DOHH2 (cell line): ENCODE data around the gene RIPOR3.

Experiments
- EZH2phosphoT487 ChIP-seq: fragments of 200-600 bp; sonication (generic); IDR thresholded peaks from 2 replicates; pipeline ENCODE4 v1.6.1; 2017; ENCODE audit warnings: borderline replicate concordance, mild to moderate bottlenecking, antibody characterized with exemption, low read length, moderate library complexity, mixed read lengths
- TF ChIP-seq, protein P1 (sequence below): fragments of 200-600 bp; sonication (generic); IDR thresholded peaks from one replicate; pipeline ENCODE4 v1.5.1; 2014; ENCODE audit warnings: antibody characterized with exemption, mild to moderate bottlenecking, low read depth, low read length; ENCODE audit not compliant: poor library complexity, severe bottlenecking

DNA sequence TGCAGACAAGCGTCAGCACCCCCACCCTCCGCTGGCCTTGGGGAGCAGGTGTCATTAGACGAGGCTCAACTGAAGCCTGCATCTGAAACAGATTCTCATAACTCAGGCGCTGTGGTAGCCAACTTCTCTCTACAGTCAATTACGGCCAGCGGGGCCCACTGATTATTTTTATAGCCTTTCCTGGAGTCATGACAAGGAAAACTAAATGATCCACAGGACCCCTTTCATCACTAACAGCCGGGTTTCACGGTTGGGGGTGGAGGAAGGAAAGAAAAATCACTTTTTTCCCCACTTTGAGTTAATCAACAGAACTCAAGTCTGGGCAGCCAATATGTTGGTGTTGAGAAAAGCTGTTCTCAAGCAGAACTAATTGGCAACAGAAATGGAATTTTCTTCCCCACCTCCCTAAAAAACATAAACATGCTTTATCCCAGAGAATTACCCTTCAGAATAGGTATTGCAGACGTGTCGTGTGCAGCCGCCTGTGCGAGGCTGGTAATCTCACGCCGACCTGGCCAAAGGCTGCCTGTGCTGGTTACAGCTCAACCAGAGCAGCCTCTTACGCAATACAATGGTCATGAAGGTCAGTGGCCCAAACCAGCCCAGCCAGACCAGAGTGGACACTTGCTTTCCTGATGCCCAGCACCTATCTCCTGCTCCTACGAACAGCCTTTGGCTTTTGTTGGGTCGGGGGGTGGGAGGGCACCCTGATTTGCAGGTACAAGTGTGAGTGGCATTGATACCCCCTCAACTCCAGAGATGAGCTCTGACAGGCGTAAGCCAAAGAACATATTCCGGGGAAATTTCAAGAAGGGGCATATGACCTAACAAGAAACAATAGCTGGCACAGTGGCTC is 11.0 kb downstream of the RIPOR3 start:
- TF ChIP-seq, protein P1, sequence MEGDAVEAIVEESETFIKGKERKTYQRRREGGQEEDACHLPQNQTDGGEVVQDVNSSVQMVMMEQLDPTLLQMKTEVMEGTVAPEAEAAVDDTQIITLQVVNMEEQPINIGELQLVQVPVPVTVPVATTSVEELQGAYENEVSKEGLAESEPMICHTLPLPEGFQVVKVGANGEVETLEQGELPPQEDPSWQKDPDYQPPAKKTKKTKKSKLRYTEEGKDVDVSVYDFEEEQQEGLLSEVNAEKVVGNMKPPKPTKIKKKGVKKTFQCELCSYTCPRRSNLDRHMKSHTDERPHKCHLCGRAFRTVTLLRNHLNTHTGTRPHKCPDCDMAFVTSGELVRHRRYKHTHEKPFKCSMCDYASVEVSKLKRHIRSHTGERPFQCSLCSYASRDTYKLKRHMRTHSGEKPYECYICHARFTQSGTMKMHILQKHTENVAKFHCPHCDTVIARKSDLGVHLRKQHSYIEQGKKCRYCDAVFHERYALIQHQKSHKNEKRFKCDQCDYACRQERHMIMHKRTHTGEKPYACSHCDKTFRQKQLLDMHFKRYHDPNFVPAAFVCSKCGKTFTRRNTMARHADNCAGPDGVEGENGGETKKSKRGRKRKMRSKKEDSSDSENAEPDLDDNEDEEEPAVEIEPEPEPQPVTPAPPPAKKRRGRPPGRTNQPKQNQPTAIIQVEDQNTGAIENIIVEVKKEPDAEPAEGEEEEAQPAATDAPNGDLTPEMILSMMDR = no peak
- no peak for TF ChIP-seq EZH2phosphoT487
